Endothelial cell of umbilical vein (primary cell): ENCODE results near the gene SCN9A. TPM values are rescaled to one million over a fixed set of nuclear protein-coding genes. Genes with fewer than 3 reads are reported as not detected.

Source experiments
- BruUV-seq: library from RNA; stranded (reverse); fragments of 400-500 nt; replicated peaks from 2 replicates; lab custom pipeline; 2021; lab: Mats Ljungman, UMichigan
- CTCF ChIA-PET: fragments of 300-600, 350-600 bp; sonication (Branson Sonifier 250); formaldehyde crosslinking; loops from one replicate; lab custom pipeline; 2021; ENCODE audit warnings: antibody characterized with exemption, inconsistent platforms; lab: Charles Lee
- POLR2A ChIA-PET: fragments of 300-600, 350-600 bp; sonication (Branson Sonifier 250); formaldehyde crosslinking; loops from one replicate; lab custom pipeline; 2021; ENCODE audit warnings: antibody characterized with exemption, inconsistent platforms; lab: Charles Lee
- DNase-seq: peaks from one replicate; pipeline ENCODE4 v3.0.0-alpha.2; 2011; ENCODE audit warnings: low read depth, low spot score
- FAIRE-seq: peaks from 2 replicates; lab custom pipeline; 2011; peaks lifted over from hg19 to GRCh38; lab: Jason Lieb, UNC
- H2AFZ ChIP-seq: 2 replicates; pipeline ENCODE4 v1.6.0; 2012; ENCODE audit warnings: low read depth, low read length, control low read depth, inconsistent platforms
- H3K27ac ChIP-seq: 2 replicates; pipeline ENCODE4 v1.5.1; 2011; ENCODE audit warnings: low read depth, mild to moderate bottlenecking, control low read depth, low read length, moderate library complexity; ENCODE audit not compliant: insufficient read depth
- H3K27me3 ChIP-seq, 2 experiments: 2 replicates each; pipeline versions ENCODE4 v1.6.0 to v1.6.1; 2011; ENCODE audit warnings: low read length in 2 of 2, mixed read lengths in 1 of 2; ENCODE audit not compliant: control insufficient read depth in 2 of 2, insufficient read depth in 2 of 2
- H3K36me3 ChIP-seq, 2 experiments: 2 replicates in 1 of 2; 3 replicates in 1 of 2; pipeline ENCODE4 v1.5.1; 2011; ENCODE audit warnings: low read length in 2 of 2, mild to moderate bottlenecking in 1 of 2, moderate library complexity in 1 of 2; ENCODE audit not compliant: control insufficient read depth in 2 of 2, insufficient read depth in 2 of 2; ENCODE audit errors: extremely low read depth in 1 of 2
- H3K4me1 ChIP-seq: 3 replicates; pipeline ENCODE4 v1.5.1; 2011; ENCODE audit warnings: mild to moderate bottlenecking, low read length; ENCODE audit not compliant: control insufficient read depth, insufficient read depth; ENCODE audit errors: extremely low read depth
- H3K4me2 ChIP-seq: 2 replicates; pipeline ENCODE4 v1.6.1; 2011; ENCODE audit warnings: low read length, control low read depth, mixed read lengths; ENCODE audit not compliant: insufficient read depth
- H3K4me3 ChIP-seq, 3 experiments: fragments of 200-600 bp in 1 of 3; sonication (generic), shearing (Covaris generic) in 1 of 3; replicated peaks in 1 of 3; 2 replicates each; pipeline ENCODE4 v1.5.1; 2011 to 2016; ENCODE audit warnings: control low read depth in 3 of 3, low read length in 3 of 3, mild to moderate bottlenecking in 2 of 3, inconsistent platforms in 1 of 3, low read depth in 1 of 3, moderate library complexity in 1 of 3; ENCODE audit not compliant: insufficient read depth in 1 of 3
- H3K79me2 ChIP-seq: 2 replicates; pipeline ENCODE4 v1.6.0; 2012; ENCODE audit warnings: low read length, inconsistent platforms; ENCODE audit not compliant: control insufficient read depth, insufficient read depth
- H3K9ac ChIP-seq: replicated peaks from 2 replicates; pipeline ENCODE3; 2011; ENCODE audit warnings: low read length, control low read depth; ENCODE audit not compliant: insufficient read depth; ENCODE audit errors: extremely low read depth
- H3K9me1 ChIP-seq: replicated peaks from 3 replicates; pipeline ENCODE4 v1.6.0; 2011; ENCODE audit warnings: mild to moderate bottlenecking, low read length; ENCODE audit not compliant: control insufficient read depth, insufficient read depth; ENCODE audit errors: extremely low read depth
- H3K9me3 ChIP-seq: replicated peaks from 2 replicates; pipeline ENCODE4 v1.5.1; 2012; ENCODE audit warnings: low read length, inconsistent platforms; ENCODE audit not compliant: control insufficient read depth, insufficient read depth
- H4K20me1 ChIP-seq: replicated peaks from 2 replicates; pipeline ENCODE3; 2011; ENCODE audit warnings: mild to moderate bottlenecking, low read length; ENCODE audit not compliant: control insufficient read depth, insufficient read depth; ENCODE audit errors: extremely low read depth
- CTCF ChIP-seq, 2 donors: IDR thresholded peaks; 1 replicate in 1 of 2; 2 replicates in 1 of 2; pipeline ENCODE4 v1.5.1; 2011; ENCODE audit warnings: low read length in 2 of 2, mild to moderate bottlenecking in 2 of 2, moderate library complexity in 2 of 2, control low read depth in 1 of 2, inconsistent platforms in 1 of 2, low read depth in 1 of 2; ENCODE audit not compliant: insufficient read depth in 1 of 2; ENCODE audit errors: extremely low read depth in 1 of 2
- EZH2 ChIP-seq: IDR thresholded peaks from 2 replicates; pipeline ENCODE4 v1.6.1; 2012; ENCODE audit warnings: borderline replicate concordance, low read depth, mild to moderate bottlenecking, moderate library complexity, low read length, inconsistent platforms; ENCODE audit not compliant: severe bottlenecking
- FOS ChIP-seq: IDR thresholded peaks from 2 replicates; pipeline ENCODE4 v1.6.1; 2011; ENCODE audit warnings: mild to moderate bottlenecking, low read length, moderate library complexity, borderline replicate concordance; ENCODE audit not compliant: insufficient read depth
- GATA2 ChIP-seq: IDR thresholded peaks from 2 replicates; pipeline ENCODE4 v1.7.0; 2011; ENCODE audit warnings: low read depth, mild to moderate bottlenecking, moderate library complexity, mixed read lengths, low read length; ENCODE audit not compliant: insufficient read length, insufficient read depth
- JUN ChIP-seq: IDR thresholded peaks from 2 replicates; pipeline ENCODE4 v1.6.1; 2011; ENCODE audit warnings: borderline replicate concordance, low read depth; ENCODE audit not compliant: insufficient read length, insufficient read depth
- MAX ChIP-seq: IDR thresholded peaks from 2 replicates; pipeline ENCODE4 v1.6.1; 2011; ENCODE audit not compliant: insufficient read depth, insufficient read length
- MYC ChIP-seq: IDR thresholded peaks from one replicate; pipeline ENCODE4 v1.6.1; 2011; ENCODE audit warnings: mild to moderate bottlenecking, low read depth, low read length
- POLR2A ChIP-seq: IDR thresholded peaks from 2 replicates; pipeline ENCODE4 v1.6.1; 2012; ENCODE audit warnings: low read depth, mild to moderate bottlenecking, control low read depth, low read length
- POLR2AphosphoS5 ChIP-seq: IDR thresholded peaks from 2 replicates; pipeline ENCODE4 v1.6.1; 2012; ENCODE audit warnings: low read depth, mild to moderate bottlenecking, control low read depth, low read length, moderate library complexity; ENCODE audit not compliant: insufficient read depth
- dilution Hi-C: fragments of 300-500 bp; cut with MboI; formaldehyde crosslinking; loops from one replicate; pipeline ENCODE4 v1.15.0; 2019; ENCODE audit warnings: low sequenced_read_pairs; ENCODE audit not compliant: extremely low pct_ligation_motif_present
- intact Hi-C: fragments of 100-400 bp; cut with micrococcal nuclease; formaldehyde crosslinking; loops from one replicate; pipeline ENCODE4 v1.10.0; 2022
- polyA plus RNA-seq, 4 experiments: library from polyadenylated mRNA; depleted of rRNA in 3 of 4; stranded (reverse) in 3 of 4; unstranded in 1 of 4; fragments of >200 nt; gene quantifications; 2 replicates each; pipeline versions ENCODE4 v1.2.1 to v1.2.3, GENCODE V29; 2011 to 2012; ENCODE audit warnings: missing spikeins in 1 of 4
- total RNA-seq: library from RNA; stranded (reverse); gene quantifications from 2 replicates; pipeline ENCODE4 v1.2.3, GENCODE V29; 2021

The SCN9A gene
- total and polyA plus RNA-seq, 2 donors (not counting 3 experiments of a cell fraction or from before 2014, with no cell fraction given): 0.88 to 1.6 TPM

GRCh38 chr2:166405569-166405926, 29.8 kb upstream of the SCN9A start:
- no peak overlapping the region for H2AFZ ChIP-seq
- no peaks in the 10 kb centered on the region for H3K9me1 ChIP-seq
- H3K27me3 ChIP-seq: no peaks in the 10 kb centered on the region
- H3K4me3 ChIP-seq: no peak overlapping the region
- DNase-seq: no peak
- ChIA-PET POLR2A (no interaction called here), CTCF (no interaction called here)
- no peak overlapping the region for H3K4me2 ChIP-seq
- BruUV-seq: no TSS peak
- TF ChIP-seq MYC: no peak
- TF ChIP-seq POLR2A: no peak
- no peak for TF ChIP-seq GATA2
- TF ChIP-seq EZH2: no peak
- no peak for TF ChIP-seq JUN
- TF ChIP-seq FOS: no peak
- TF ChIP-seq POLR2AphosphoS5: no peak
- TF ChIP-seq MAX: no peak
- no peak for TF ChIP-seq CTCF (IDR thresholded peaks at IDR 0.05; ENCODE audit: extremely low read depth in 1 of 2, insufficient read depth in 1 of 2, low read depth in 1 of 2, low read length in 2 of 2)
- no peak overlapping the region for H3K27ac ChIP-seq
- no peaks in the 10 kb centered on the region for H3K4me1 ChIP-seq
- H3K36me3 ChIP-seq: no peaks in the 10 kb centered on the region
- dilution Hi-C loops: no loop called here
- H3K9ac ChIP-seq: no peak overlapping the region
- no peaks in the 10 kb centered on the region for H3K79me2 ChIP-seq
- no peaks in the 10 kb centered on the region for H3K9me3 ChIP-seq
- intact Hi-C loops: no loop called here
- FAIRE-seq: no peak
- H4K20me1 ChIP-seq: no peaks in the 10 kb centered on the region
